Prostate gland (tissue), 2 donors: ENCODE data around the gene CLRN3.

Experiments
- POLR2AphosphoS5 ChIP-seq: sonication (generic); formaldehyde crosslinking; IDR thresholded peaks from one replicate; pipeline ENCODE4 v1.6.1; 2017; ENCODE audit warnings: antibody characterized with exemption
- TF ChIP-seq, protein P1 (sequence below), 4 experiments: fragments of 200-600 bp in 2 of 4; fragments of 450-650 bp in 2 of 4; sonication (generic) in 2 of 4; IDR thresholded peaks; 1 replicate in 3 of 4; 2 replicates in 1 of 4; pipeline ENCODE4 v1.5.1; 2016 to 2019; ENCODE audit warnings: antibody characterized with exemption in 4 of 4, mild to moderate bottlenecking in 2 of 4, moderate library complexity in 2 of 4

- TF ChIP-seq, protein P1, sequence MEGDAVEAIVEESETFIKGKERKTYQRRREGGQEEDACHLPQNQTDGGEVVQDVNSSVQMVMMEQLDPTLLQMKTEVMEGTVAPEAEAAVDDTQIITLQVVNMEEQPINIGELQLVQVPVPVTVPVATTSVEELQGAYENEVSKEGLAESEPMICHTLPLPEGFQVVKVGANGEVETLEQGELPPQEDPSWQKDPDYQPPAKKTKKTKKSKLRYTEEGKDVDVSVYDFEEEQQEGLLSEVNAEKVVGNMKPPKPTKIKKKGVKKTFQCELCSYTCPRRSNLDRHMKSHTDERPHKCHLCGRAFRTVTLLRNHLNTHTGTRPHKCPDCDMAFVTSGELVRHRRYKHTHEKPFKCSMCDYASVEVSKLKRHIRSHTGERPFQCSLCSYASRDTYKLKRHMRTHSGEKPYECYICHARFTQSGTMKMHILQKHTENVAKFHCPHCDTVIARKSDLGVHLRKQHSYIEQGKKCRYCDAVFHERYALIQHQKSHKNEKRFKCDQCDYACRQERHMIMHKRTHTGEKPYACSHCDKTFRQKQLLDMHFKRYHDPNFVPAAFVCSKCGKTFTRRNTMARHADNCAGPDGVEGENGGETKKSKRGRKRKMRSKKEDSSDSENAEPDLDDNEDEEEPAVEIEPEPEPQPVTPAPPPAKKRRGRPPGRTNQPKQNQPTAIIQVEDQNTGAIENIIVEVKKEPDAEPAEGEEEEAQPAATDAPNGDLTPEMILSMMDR (IDR thresholded peaks at IDR 0.05), result peak; percentile 59 to 94 (median 76)
- TF ChIP-seq POLR2AphosphoS5, result no peak
Measured at GRCh38 chr10:127906548-127907377, 14.0 kb upstream of the CLRN3 start, which contains the start of gene PTPRE.
